ENCODE measurements around the gene DOCK3.
"Not testable (repeated sequence)": the region's sequence is repeated elsewhere in the genome, so short reads cannot be mapped to it uniquely, and the experiment has no call there.

The DOCK3 gene

DNA sequence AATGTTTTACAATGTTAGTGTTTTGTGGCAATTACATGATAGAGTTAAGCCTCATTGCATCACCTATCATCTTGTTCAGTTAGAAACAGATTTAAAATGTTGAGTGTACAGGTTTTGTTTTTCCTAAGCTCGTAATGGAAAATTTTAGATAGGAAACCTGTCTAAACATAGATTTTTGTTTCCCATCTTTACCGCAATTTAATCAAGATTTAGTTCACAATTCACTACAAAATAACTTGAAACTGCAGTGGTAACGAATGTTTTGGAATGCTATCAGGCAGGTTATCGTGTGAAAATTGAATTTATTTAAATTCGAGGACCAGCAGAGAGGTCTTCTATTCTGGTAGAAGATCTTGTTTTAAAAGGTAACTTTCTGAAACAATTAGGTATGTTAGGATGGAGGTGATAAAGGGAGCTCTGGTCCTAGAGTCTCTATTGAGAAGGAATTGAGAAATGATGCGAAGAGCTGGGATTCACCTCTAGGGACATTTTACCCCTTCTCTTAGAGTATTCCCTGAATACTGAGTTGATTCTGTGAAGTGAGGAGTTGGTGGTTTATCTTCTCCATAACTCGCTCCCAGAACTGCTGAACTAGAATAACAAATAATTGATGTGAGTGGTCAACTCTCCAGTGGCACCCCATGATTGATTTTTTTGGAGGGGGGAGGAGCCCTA, 1.4 kb downstream of the DOCK3 start:
- DNase-seq (ENCODE audit: low read depth) = no peak

DNA sequence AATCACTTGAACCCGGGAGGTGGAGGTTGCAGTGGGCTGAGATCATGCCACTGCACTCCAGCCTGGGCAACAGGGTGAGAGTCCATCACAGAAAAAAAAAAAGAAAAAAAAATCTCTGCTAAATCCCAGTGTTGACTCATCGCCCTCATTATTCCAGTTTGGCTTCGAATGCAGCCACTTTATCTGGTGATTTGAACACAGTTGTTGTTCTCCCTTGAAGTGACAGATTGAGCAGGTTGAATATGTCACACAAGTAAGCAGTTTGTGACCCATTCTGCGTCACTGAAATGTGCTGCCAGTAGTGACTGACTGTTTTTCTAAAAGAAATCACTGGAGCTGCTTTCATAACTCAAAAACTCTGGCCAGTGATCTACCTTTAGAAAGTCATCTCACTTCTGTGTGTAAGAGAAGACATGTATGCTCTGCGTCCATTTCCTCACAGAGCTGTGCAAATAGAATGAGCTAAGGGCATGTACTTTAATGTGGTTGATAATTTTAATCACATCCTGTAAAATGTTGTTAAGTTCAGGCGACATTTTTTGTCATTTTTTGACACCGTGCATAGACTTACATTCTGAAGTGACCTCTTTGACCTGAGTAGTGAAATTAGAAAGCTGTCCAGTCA, 12.5 kb downstream of the DOCK3 start:
- DNase-seq (ENCODE audit: low read depth) = no peak

DNA sequence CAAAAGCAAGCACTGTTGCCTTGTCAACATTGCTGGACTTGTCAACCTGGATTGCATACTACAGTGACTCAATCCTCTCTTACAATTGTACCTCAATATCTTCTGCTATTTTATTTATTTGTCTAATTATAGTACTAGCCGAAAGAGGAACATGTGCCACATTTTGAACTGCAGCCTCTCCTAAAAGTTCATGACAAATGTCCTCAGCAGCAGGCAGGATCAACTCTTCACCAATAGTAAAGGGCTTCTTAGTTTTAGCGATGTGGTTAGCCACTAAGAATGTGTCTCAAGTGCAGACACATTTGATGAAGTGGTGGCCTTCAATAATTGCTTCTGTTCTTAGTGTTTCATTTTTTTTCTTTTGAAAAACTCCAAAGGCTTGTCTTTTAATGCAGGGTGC, 13.2 kb downstream of the DOCK3 start:
- no peak for DNase-seq (ENCODE audit: low read depth)

DNA sequence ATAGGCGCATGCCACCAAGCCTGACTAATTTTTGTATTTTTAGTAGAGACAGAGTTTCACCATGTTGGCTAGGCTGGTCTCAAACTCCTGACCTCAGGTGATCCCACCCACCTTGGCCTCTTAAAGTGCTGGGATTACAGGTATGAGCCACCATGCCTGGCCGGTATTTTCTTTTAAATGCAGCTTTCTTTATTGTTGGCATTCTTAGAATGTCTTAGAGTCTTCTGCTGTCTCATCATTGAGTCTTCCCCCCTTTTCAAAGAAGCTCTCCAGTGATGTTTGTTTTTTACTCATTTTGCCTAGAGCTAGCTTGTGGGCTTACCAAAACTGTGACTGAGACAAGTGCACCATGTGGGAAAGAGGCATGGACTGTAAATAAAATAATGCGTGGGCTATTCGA, 13.9 kb downstream of the DOCK3 start:
- not testable (repeated sequence) for DNase-seq (ENCODE audit: low read depth)

DNA sequence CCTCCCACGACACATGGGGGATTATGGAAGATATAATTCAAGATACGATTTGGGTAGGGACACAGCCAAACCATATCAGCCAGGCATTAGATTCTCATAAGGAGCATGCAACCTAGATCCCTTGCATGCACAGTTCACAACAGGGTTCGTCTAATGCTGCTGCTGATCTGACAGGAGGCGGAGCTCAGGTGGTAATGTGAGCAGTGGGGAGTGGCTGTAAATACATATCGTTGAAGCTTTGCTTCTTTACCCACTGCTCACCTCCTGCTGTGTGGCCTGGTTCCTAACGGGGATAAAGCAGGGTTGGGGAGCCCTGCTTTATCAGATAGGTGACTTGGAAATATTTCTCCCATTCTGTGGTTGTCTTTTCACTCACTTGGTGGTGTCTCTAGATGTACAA, 14.8 kb downstream of the DOCK3 start:
- DNase-seq (ENCODE audit: low read depth) = no peak

DNA sequence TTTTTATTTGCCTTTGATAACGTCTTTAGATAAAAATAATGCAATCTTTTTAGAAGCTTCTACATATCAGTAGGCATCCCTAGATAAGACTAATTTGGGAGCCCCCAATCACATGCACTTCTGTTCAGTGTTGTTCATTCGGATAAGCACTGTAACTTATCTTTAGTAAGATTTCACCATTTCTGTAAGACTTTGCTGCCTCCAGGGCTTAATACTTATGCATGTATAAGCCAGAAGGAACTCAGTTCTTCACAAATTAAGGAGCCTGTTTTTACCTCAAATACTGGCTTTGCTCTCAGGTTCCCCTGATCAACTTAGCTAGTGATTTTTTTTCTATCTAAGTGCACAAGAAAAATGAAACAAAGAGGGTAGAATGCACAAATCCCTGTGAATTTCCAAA, 20.3 kb downstream of the DOCK3 start:
- no peak for DNase-seq (ENCODE audit: low read depth)

DNA sequence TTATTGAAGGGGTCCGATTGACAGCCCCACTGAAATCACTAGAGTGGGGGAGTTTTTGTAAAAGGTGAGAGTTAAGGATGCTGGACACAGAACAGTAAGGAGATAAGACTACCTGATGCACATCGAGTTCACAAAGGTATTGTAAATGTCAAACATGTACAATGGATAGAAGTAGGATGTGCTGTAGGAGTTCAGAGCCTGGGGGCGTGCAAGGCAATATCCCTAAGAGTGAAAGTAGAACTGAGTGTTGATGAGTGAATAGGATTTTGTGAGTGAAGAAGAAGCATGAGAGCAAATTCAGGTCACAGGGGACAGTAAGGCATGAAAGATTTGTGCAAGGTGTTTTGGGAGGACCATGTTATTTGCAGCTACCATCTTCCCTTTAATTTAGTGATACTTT, 21.5 kb downstream of the DOCK3 start:
- DNase-seq (ENCODE audit: low read depth) = no peak

DNA sequence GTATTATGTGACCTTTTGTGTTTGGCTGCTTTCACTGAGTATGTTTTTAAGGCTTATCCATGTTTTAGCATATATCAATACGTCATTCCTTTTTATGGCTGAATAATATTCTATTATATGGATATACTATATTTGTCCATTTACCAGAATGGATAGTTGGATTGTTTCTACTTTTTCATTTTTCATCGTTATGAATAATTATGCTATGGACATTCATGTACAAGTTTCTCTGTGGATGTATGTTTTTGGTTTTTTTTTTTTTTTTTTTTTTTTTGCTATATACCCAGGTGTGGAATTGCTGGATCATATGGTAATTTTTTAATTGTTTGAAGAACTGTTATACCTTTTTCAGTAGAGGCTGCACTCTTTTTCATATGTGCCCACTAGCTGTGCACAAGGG, 23.5 kb downstream of the DOCK3 start:
- no peak for DNase-seq (ENCODE audit: low read depth)

DNA sequence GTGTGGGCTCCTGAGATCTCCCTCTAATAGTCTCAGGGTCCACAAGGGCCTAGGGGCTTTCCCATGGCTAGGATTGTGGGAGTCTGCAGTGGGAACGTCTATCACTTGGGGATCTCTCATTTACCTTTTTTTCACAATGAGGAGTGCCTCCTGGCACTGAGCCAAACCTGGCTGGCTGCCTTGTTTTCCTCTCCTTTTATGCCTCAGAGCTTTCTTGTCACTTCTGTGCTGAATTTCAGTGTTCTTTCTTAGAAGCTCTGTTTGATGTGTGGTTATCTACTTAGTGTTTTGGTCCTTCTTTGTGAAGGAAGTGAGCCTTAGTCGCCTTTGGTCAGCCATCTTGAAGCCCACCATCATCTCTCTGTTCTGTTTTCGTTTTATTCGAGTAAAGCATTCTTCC, 33.9 kb downstream of the DOCK3 start:
- no peak for DNase-seq (ENCODE audit: low read depth)

DNA sequence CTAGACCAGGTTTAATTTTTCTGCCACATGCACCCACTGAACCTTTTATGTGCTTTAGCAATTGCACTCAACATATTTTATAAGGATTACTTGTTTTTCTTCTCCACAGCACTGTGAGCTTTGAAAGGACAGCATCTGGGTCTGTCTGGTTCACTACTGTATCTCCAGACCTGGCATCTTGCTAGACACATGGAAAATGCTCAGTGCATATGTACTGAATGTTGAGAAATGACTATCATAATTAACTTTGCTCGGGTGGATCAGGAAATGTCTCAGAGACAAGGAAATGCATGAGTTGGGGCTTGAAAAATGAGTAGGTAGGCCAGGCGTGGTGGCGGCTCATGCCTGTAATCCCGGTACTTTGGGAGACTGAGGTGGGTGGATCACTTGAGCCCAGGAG, 40.2 kb downstream of the DOCK3 start:
- no peak for DNase-seq (ENCODE audit: low read depth)

DNA sequence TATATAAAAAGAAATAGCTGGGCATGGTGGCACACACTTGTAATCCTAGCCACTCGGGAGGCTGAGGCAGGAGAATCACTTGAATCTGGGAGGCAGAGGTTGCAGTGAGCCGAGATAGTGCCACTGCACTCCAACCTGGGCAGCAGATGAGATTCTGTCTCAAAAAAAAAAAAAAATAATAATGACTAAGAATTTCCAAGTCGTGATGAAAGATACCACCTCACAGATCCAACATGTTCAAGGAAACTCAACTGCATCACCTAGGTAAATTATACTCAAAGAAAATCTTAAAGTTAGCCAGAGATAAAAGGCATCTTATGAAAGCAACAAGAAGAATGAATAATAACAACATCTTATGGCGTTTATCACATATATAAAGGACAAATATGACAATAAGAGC, 50.1 kb downstream of the DOCK3 start:
- no peak for DNase-seq (ENCODE audit: low read depth)

DNA sequence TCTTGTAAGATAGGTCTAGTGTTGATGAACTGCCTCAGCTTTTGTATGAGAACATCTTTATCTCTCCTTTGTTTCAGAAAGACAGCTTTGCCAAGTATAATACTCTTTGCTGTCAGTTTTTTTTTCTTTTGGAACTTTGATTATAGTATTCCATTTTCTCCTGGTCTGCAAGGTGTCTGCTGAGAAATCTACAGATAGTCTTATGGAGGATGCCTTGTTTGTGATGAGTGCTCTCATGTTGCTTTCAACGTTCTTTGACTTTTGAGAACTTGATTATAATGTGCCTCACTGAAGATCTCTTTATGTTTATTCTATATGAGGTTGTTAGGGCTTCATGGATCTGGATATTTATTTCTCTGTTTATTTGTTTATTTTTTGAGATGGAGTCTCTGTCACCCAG, 60.3 kb downstream of the DOCK3 start:
- DNase-seq (ENCODE audit: low read depth) = no peak

DNA sequence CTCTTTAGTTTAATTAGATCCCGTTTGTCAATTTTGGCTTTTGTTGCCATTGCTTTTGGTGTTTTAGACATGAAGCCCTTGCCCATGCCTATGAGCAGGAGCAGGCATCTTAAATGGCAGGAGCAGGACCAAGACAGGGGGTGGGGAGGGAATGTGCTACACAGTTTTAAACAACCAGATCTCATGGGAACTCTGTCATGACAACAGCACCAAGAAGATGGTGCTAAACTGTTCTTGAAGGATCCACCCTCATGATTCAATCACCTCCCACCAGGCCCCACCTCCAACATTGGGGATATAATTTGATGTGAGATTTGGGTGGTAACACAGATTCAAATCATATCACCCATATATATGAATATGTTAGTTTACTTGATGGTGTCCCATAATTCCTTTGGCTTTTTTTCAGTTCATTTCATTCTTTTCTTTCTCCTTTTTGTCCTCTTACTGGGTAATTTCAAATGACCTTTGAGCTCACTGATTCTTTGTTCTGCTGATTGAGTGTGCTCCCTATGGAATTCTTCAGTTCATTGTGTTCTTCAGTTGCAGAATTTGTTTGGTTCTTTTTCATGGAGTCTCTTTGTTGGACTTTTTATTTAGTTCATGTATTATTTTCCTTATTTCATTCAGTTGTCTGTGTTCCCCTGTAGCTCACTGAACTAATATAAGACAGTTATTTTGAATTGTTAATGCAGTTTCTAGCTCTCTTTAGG, 62.6 kb downstream of the DOCK3 start:
- no peak for DNase-seq (ENCODE audit: low read depth)

DNA sequence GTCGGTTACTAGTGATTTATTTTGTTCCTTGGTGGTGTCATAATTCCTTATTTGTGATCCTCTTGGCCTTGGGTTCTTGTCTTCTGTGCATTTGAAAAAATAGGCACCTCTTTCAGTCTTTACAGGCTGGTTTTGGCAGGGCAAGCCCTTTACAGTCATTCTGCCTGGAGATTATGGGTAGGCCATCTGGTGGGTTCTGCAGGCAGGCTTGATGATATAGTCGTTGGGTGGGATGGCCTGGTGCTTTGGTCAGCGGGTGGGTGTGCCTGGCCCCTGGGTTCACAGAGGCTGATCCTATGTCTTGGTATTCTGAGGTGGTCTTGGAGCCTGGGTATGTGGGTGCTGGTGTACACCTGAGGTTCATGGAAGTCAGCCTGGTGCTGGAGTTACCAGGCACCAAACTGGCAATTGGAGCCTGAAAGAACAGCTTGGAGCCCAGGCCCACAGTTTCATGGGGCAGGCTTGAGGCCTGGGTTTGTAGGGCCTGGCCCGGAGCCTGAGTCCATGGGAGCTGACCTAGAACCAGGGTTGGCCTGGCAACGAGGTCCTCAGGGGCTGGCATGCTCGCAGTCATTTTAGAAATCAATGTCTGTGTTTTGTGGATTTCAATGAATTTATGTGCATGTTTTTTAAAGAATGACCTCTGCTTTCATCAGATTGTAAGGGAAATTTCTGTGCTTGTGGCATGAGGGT, 63.3 kb downstream of the DOCK3 start:
- no peak for DNase-seq (ENCODE audit: low read depth)

DNA sequence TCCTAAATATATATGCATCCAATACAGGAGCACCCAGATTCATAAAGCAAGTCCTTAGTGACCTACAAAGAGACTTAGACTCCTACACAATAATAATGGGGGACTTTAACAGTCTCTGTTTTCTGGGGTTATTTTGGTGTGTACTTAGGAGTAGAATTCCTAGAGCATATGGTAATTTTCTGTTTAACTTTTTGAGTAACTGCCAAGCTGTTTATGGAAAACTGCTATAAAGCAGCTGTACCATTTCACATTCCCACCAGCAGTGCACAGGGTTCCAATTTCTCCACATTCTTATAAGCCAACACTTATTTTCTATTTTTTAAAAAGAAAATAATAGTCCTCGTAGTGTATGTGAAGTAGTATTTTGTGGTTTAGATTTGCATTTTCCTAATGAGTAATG, 68.9 kb downstream of the DOCK3 start:
- no peak for DNase-seq (ENCODE audit: low read depth)

DNA sequence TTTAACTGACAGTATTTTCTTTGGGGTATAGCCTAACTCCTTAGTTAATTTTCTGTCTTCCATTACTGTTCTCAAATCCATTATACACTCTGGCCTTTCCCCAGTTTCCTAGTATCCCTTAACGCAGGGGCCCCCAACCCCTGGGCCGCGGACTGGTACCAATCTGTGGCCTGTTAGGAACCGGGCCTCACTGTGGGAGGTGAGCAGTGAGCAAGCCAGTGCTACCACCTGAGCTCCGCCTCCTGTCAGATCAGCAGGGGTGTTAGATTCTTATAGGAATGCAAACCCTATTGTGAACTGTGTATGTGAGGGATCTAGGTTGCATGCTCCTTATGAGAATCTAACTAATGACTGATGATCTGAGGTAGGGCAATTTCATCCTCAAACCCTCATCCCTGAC, 75.1 kb downstream of the DOCK3 start:
- no peak for DNase-seq (ENCODE audit: low read depth)

DNA sequence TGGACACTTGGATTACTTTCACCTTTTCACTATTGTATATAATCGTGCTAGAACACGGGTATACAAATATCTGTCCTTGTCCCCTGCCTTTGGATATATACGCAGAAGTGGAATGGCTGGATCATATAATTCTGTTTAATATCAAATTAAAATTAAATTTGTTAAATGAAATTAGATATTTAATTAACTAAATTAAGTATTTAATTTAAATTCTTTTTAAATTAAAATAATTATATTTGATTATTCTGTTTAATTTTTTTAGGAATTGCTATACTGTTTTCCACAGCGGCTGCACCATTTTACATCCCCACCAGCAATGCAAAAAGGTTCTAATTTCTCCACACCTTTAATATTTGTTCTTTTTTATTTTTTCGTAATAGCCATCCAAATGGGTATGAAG, 84.3 kb downstream of the DOCK3 start:
- no peak for DNase-seq (ENCODE audit: low read depth)

DNA sequence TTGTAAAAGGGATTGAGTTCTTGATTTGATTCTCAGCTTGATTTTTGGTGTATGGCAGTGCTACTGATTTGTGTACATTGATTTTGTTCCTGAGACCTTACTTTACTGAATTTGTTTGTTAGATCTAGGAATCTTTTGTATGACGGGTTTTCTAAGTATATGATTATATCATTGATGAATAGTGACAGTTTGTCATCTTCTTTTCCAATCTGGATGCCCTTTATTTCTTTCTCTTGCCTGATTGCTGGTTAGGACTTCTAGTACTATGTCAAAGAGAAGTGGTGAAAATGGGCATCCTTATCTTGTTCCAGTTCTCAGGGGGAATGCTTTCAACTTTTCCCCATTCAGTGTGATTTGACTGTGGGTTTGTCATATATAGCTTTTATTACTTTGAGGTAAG, 103.0 kb downstream of the DOCK3 start:
- no peak for DNase-seq (ENCODE audit: low read depth)

DNA sequence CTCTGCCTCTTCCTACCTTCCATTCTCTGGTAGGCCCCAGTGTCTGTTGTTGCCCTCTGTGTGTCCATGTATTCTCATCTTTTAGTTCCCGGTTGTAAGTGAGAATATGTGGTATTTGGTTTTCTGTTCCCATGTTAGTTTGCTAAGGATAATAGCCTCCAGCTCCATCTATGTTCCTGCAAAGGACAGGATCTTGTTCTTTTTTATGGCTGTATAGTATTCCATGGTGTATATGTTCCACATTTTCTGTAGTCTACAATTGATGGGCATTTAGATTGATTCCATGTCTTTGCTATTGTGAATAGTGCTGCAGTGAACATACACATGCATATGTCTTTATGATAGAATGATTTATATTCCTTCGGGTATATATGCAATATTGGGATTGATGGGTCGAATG, 107.0 kb downstream of the DOCK3 start:
- DNase-seq (ENCODE audit: low read depth) = not testable (repeated sequence)

DNA sequence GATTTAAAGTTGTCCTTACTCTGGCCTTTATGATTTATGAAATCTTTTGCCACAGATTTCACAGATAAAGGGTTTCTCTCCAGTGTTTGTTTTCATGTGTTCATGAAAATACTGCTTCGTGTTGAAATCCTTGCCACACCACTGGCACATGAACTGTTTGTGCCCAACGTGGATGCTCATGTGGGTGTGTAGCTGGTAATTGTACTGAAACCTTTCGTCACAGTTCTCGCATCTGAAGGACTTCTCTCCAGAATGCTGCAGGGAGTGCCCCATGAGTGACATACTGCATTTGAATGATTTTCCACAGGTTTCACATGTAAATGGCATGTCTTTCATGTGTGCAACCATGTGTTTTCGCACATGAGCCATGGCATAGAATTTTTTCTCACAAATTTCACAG, 111.9 kb downstream of the DOCK3 start:
- DNase-seq (ENCODE audit: low read depth) = no peak

DNA sequence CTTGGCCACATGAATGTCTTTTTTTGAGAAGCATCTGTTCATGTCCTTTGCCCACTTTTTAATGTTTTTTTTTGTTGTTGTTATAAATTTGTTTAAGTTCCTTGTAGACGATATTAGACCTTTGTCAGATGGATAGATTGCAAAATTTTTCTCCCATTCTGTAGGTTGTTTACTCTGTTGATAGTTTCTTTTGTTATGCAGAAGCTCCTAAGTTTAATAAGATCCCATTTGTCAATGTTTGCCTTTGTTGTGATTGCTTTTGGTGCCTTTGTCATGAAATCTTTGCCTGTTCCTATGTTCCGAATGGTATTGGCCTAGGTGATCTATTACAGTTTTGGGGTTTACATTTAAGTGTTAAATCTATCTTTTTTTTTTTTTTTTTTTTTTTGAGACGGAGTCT, 116.2 kb downstream of the DOCK3 start:
- DNase-seq (ENCODE audit: low read depth) = not testable (repeated sequence)

DNA sequence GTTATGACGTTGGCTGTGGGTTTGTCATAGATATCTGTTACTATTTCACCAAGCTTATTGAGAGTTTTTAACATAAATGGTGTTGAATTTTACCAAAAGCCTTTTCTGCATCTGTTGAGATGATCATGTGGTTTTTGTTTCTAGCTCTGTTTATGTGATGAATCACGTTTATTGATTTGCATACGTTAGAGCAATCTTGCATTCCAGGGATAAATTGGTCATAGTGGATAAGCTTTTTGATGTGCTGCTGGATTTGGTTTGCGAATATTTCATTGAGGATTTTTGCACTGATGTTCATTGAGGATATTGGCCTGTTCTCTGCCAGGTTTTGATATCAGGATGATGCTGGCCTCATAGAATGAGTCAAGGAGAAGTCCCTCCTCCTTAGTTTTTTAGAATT, 117.8 kb downstream of the DOCK3 start:
- DNase-seq (ENCODE audit: low read depth) = no peak

DNA sequence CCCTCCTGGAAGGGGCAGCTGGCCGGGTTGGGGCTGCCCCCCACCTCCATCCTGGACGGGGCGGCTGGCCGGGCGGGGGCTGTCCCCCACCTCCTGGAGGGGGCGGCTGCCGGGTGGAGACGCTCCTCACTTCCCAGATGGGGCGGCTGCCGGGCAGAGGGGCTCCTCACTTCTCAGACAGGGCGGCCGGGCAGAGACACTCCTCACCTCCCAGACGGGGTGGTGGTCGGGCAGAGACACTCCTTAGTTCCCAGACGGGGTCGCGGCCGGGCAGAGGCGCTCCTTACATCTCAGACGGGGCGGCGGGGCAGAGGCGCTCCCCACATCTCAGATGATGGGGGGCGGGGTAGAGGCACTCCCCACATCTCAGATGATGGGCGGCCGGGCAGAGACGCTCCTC, 129.1 kb downstream of the DOCK3 start:
- DNase-seq (ENCODE audit: low read depth) = not testable (repeated sequence)

Data from stimulated activated CD8-positive, alpha-beta memory T cell treated with anti-CD3 and anti-CD28 coated beads, Interleukin-12 subunit alpha, Interleukin-12 subunit beta, amount 100 ng/mL, for 1 hour (primary cell).